Esophagus muscularis mucosa (tissue), 3 donors: ENCODE results near the gene OPRL1.

Source experiments
- POLR2A ChIP-seq: fragments of 450-650 bp; IDR thresholded peaks from one replicate; pipeline ENCODE4 v1.6.1; 2017; ENCODE audit warnings: antibody characterized with exemption, moderate library complexity, mild to moderate bottlenecking, low read depth
- TF ChIP-seq, protein P1 (sequence below), 3 experiments: fragments of 200-600 bp in 2 of 3; fragments of 450-650 bp in 1 of 3; sonication (generic) in 2 of 3; IDR thresholded peaks; one replicate each; pipeline ENCODE4 v1.5.1; 2017 to 2019; ENCODE audit warnings: antibody characterized with exemption in 3 of 3, mild to moderate bottlenecking in 2 of 3, moderate library complexity in 1 of 3

DNA sequence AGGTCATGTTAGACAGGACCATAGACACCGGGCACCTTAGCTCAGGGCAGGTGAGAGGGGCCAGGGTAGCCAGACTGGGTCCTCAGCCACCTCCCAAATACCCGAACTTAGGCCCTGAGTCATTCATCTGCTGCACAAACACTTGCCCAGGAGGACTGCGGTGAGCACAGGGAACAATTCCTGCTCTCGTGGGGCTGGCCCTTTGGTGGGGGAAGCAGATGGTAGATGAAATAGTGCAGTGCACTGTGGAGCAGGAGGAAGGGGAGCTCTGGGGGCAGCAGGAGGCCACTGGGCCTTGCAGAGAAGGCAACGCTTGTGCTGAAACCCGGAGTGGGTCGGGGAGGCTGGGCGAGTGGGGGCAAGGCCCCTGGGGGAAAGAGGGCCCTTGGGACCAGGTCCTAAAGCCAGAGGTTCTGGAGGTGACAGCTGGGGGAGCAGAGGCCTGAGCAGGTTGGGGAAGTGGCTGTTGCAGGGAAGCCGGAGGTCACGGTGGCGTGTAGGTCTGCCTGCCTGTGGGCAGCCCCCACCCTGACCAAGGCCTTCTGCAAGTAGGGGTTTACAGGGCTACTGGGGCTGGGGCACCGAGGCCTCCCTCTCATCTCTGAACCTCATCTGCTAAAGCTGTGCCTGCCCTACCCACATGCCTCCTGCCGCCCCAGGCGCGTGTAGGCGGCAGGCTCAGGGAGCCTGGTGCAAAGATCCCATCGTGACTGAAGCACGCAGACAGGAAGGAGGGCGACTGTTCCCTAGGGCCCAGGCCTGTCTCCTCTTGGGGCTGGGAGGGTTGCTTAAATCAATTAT is 32.2 kb downstream of the OPRL1 start:
- TF ChIP-seq, protein P1, sequence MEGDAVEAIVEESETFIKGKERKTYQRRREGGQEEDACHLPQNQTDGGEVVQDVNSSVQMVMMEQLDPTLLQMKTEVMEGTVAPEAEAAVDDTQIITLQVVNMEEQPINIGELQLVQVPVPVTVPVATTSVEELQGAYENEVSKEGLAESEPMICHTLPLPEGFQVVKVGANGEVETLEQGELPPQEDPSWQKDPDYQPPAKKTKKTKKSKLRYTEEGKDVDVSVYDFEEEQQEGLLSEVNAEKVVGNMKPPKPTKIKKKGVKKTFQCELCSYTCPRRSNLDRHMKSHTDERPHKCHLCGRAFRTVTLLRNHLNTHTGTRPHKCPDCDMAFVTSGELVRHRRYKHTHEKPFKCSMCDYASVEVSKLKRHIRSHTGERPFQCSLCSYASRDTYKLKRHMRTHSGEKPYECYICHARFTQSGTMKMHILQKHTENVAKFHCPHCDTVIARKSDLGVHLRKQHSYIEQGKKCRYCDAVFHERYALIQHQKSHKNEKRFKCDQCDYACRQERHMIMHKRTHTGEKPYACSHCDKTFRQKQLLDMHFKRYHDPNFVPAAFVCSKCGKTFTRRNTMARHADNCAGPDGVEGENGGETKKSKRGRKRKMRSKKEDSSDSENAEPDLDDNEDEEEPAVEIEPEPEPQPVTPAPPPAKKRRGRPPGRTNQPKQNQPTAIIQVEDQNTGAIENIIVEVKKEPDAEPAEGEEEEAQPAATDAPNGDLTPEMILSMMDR (IDR thresholded peaks at IDR 0.05), result no peak
- no peak for TF ChIP-seq POLR2A
